Measurements from ENCODE around the gene COQ9. TPM values are rescaled to one million over a fixed set of nuclear protein-coding genes. Genes with fewer than 3 reads are reported as not detected.

The COQ9 gene
- total RNA-seq, 1 experiment from 2014 or later, result 77.7 TPM

GRCh38 chr16:57462978-57463362, 15.7 kb downstream of the COQ9 start:
- H3K4me3 Mint-ChIP-seq (ENCODE audit: low read depth, unreplicated experiment), result peak overlapping the region; percentile 79
- intact Hi-C loops (cut with micrococcal nuclease; ENCODE audit: unreplicated experiment), result no loop called here
- CTCF ChIA-PET, result interaction anchor here (0.5 to 1.6 kb wide), 6 partner anchors 8 to 233 kb away, joined by 3 to 12 read pairs (median 4); partner anchors contain the start of genes CIAPIN1 and COQ9
- H3K4me1 Mint-ChIP-seq (ENCODE audit: low read depth, unreplicated experiment), result peaks cover 15% of the 10 kb centered on the region
- peak overlapping the region; percentile 68 for H3K27ac Mint-ChIP-seq (ENCODE audit: unreplicated experiment)
- H3K9me3 Mint-ChIP-seq (ENCODE audit: low read depth, unreplicated experiment), result no peaks in the 10 kb centered on the region
- DNase-seq, result no peak
- peaks cover 38% of the 10 kb centered on the region for H3K36me3 Mint-ChIP-seq (ENCODE audit: insufficient read depth, unreplicated experiment)
- no peaks in the 10 kb centered on the region for H3K27me3 Mint-ChIP-seq (ENCODE audit: unreplicated experiment)
- TF ChIP-seq CTCF (IDR thresholded peaks at IDR 0.05; ENCODE audit: unreplicated experiment), result no peak
- BruUV-seq (replicated peaks), result no TSS peak

GRCh38 chr16:57464523-57464922, 17.2 kb downstream of the COQ9 start:
- peaks cover 15% of the 10 kb centered on the region for H3K4me1 Mint-ChIP-seq (ENCODE audit: low read depth, unreplicated experiment)
- H3K27me3 Mint-ChIP-seq (ENCODE audit: unreplicated experiment), result no peaks in the 10 kb centered on the region
- no TSS peak for BruUV-seq (replicated peaks)
- H3K9me3 Mint-ChIP-seq (ENCODE audit: low read depth, unreplicated experiment), result no peaks in the 10 kb centered on the region
- no peak for TF ChIP-seq CTCF (IDR thresholded peaks at IDR 0.05; ENCODE audit: unreplicated experiment)
- H3K27ac Mint-ChIP-seq (ENCODE audit: unreplicated experiment), result no peak overlapping the region
- DNase-seq, result no peak
- CTCF ChIA-PET, result interaction anchor here (0.7 kb wide), 1 partner anchor 111 kb away, joined by 3 read pairs; no protein-coding TSS in a partner anchor
- peaks cover 46% of the 10 kb centered on the region for H3K36me3 Mint-ChIP-seq (ENCODE audit: insufficient read depth, unreplicated experiment)
- intact Hi-C loops (cut with micrococcal nuclease; ENCODE audit: unreplicated experiment), result no loop called here
- H3K4me3 Mint-ChIP-seq (ENCODE audit: low read depth, unreplicated experiment), result no peak overlapping the region

- peaks cover 49% of the 10 kb centered on the region for H3K4me1 Mint-ChIP-seq (ENCODE audit: low read depth, unreplicated experiment)
- no peaks in the 10 kb centered on the region for H3K27me3 Mint-ChIP-seq (ENCODE audit: unreplicated experiment)
- intact Hi-C loops (cut with micrococcal nuclease; ENCODE audit: unreplicated experiment), result no loop called here
- no peak overlapping the region for H3K4me3 Mint-ChIP-seq (ENCODE audit: low read depth, unreplicated experiment)
- no peak overlapping the region for H3K27ac Mint-ChIP-seq (ENCODE audit: unreplicated experiment)
- CTCF ChIA-PET, result interaction anchor here (0.6 kb wide), 1 partner anchor 375 kb away, joined by 4 read pairs; no protein-coding TSS in a partner anchor
- TF ChIP-seq CTCF (IDR thresholded peaks at IDR 0.05; ENCODE audit: unreplicated experiment), result no peak
- DNase-seq, result no peak
- no peaks in the 10 kb centered on the region for H3K9me3 Mint-ChIP-seq (ENCODE audit: low read depth, unreplicated experiment)
- peaks cover 56% of the 10 kb centered on the region for H3K36me3 Mint-ChIP-seq (ENCODE audit: insufficient read depth, unreplicated experiment)
- BruUV-seq (replicated peaks), result no TSS peak
Measured at GRCh38 chr16:57468346-57468745, 21.1 kb downstream of the COQ9 start.

- H3K27me3 Mint-ChIP-seq (ENCODE audit: unreplicated experiment), result no peaks in the 10 kb centered on the region
- H3K36me3 Mint-ChIP-seq (ENCODE audit: insufficient read depth, unreplicated experiment), result peaks cover 50% of the 10 kb centered on the region
- no peak for DNase-seq
- H3K4me3 Mint-ChIP-seq (ENCODE audit: low read depth, unreplicated experiment), result no peak overlapping the region
- intact Hi-C loops (cut with micrococcal nuclease; ENCODE audit: unreplicated experiment), result no loop called here
- BruUV-seq (replicated peaks), result no TSS peak
- H3K27ac Mint-ChIP-seq (ENCODE audit: unreplicated experiment), result no peak overlapping the region
- H3K9me3 Mint-ChIP-seq (ENCODE audit: low read depth, unreplicated experiment), result no peaks in the 10 kb centered on the region
- no peak for TF ChIP-seq CTCF (IDR thresholded peaks at IDR 0.05; ENCODE audit: unreplicated experiment)
- H3K4me1 Mint-ChIP-seq (ENCODE audit: low read depth, unreplicated experiment), result peaks cover 45% of the 10 kb centered on the region
- CTCF ChIA-PET, result interaction anchor here (0.6 kb wide), 1 partner anchor 376 kb away, joined by 4 read pairs; no protein-coding TSS in a partner anchor
Measured at GRCh38 chr16:57469046-57469445, 21.8 kb downstream of the COQ9 start.
